Psoas muscle (tissue), 8 donors: Measurements from ENCODE around the gene PLEKHA6. TPM values are rescaled to one million over a fixed set of nuclear protein-coding genes. Genes with fewer than 3 reads are reported as not detected.

Experiments used
- ATAC-seq, 4 donors: fragments of 200-7000 bp; cut with Tn5 transposase; one replicate each; pipeline ENCODE4 v1.9.1; 2020; ENCODE audit warnings: moderate library complexity in 3 of 4, mild to moderate bottlenecking in 2 of 4
- DNase-seq, 2 donors: peaks; one replicate each; pipeline ENCODE4 v3.0.0-alpha.2; 2020
- H3K27ac ChIP-seq: fragments of 200-600 bp; one replicate; pipeline ENCODE4 v1.8.0; 2022
- H3K27me3 ChIP-seq, 3 donors: fragments of 200-600 bp in 1 of 3; one replicate each; pipeline versions ENCODE4 v1.6.1 to v1.8.0; 2013 to 2022; ENCODE audit warnings: low read length in 2 of 3, mild to moderate bottlenecking in 2 of 3, moderate library complexity in 1 of 3; ENCODE audit not compliant: insufficient read depth in 3 of 3
- H3K36me3 ChIP-seq, 2 donors: fragments of 200-600 bp in 1 of 2; one replicate each; pipeline versions ENCODE4 v1.6.1 to v1.8.0; 2013 to 2022; ENCODE audit warnings: low read depth in 1 of 2, mild to moderate bottlenecking in 1 of 2, moderate library complexity in 1 of 2; ENCODE audit not compliant: insufficient read depth in 1 of 2
- H3K4me1 ChIP-seq: fragments of 200-600 bp; one replicate; pipeline ENCODE4 v1.8.0; 2022
- H3K4me3 ChIP-seq: fragments of 200-600 bp; one replicate; pipeline ENCODE4 v1.8.0; 2022; ENCODE audit warnings: mild to moderate bottlenecking
- H3K9me3 ChIP-seq: fragments of 200-600 bp; one replicate; pipeline ENCODE4 v1.8.0; 2022
- WGBS, 3 donors: extraction: QIAGEN DNeasy Blood & Tissue Kit; methylation state at CpG; one replicate each; pipeline versions ENCODE4 v1.1.6 to v1.1.7; 2013; 5-methylcytosine and 5-hydroxymethylcytosine counted together
- intact Hi-C, 2 donors: fragments of 100-400 bp; cut with DNase I; formaldehyde crosslinking; loops; one replicate each; pipeline versions ENCODE4 v1.11.0 to v1.14.2; 2022
- polyA plus RNA-seq, 3 donors: library from polyadenylated mRNA; stranded (reverse); fragments of 200-250 nt; gene quantifications; one replicate each; pipeline ENCODE4 v1.2.3, GENCODE V29; 2013
- total RNA-seq, 4 donors: library from RNA; stranded (reverse); fragmentation: NEBNext Ultra II Directional in 2 of 4; extraction: Animal tissue kit (Norgen Biotek cat#: 25700) in 2 of 4; gene quantifications; one replicate each; pipeline versions ENCODE4 v1.2.1 to v1.2.4, GENCODE V29; 2021 to 2023
- TF ChIP-seq, protein P1 (sequence below): fragments of 200-600 bp; IDR thresholded peaks from one replicate; pipeline ENCODE4 v1.8.0; 2022; ENCODE audit warnings: antibody characterized with exemption
- donor health status: healthy with polysubstance abuse.
- donor health status: DM: no; HTN: no; CAD: no; lungs with moderate emphysema.
- donor health status: Bipolar disorder and iron deficiency.
- donor health status: healthy.
- donor health status: DM: yes; HTN: yes; CAD: no.
- donor health status: DM: no; HTN: no; CAD: no.
- donor health status: DM: no; HTN: no; CAD: no.
- donor health status: DM: yes; HTN: yes; CAD: no.

PLEKHA6 gene
- total and polyA plus RNA-seq, 7 donors: 0.92 to 7.1 (median 1.7) TPM

DNA sequence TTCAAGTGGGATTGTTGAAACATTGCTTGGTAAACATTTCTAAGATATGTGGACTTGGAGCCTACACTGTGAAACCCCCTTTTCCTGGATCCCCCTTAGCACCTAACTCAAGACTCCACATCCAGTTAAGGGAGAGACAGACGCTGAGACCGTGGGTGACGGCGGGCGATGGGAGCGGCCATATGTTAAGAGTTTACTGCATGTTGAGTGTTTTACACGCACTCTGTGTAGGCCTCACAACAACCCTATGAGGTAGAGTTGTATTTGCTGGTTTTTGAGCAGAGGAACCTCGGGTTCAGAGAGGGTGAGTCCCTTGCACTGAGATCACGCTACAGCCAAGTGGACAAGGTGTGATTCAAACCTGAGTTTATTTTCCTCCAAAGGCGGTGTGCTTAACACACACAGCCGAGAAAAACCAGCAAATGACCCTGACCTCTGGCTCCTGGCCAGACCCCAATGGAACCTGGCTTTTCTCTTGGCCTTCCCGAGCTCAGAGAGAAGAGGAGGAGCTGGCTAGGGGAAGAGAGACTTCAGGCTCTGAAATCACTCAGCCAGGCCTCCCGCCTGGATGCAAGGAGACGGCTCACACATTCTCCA, 99.0 kb downstream of the PLEKHA6 start:
- Histone ChIP-seq H3K27me3 (no peaks in the 10 kb centered on the region), H3K9me3 (no peaks in the 10 kb centered on the region), H3K36me3 (no peaks in the 10 kb centered on the region), H3K27ac (no peak overlapping the region), H3K4me1 (no peaks in the 10 kb centered on the region), H3K4me3 (no peak overlapping the region)
- intact Hi-C loops: no loop called here
- ATAC-seq: no peak
- TF ChIP-seq, protein P1, sequence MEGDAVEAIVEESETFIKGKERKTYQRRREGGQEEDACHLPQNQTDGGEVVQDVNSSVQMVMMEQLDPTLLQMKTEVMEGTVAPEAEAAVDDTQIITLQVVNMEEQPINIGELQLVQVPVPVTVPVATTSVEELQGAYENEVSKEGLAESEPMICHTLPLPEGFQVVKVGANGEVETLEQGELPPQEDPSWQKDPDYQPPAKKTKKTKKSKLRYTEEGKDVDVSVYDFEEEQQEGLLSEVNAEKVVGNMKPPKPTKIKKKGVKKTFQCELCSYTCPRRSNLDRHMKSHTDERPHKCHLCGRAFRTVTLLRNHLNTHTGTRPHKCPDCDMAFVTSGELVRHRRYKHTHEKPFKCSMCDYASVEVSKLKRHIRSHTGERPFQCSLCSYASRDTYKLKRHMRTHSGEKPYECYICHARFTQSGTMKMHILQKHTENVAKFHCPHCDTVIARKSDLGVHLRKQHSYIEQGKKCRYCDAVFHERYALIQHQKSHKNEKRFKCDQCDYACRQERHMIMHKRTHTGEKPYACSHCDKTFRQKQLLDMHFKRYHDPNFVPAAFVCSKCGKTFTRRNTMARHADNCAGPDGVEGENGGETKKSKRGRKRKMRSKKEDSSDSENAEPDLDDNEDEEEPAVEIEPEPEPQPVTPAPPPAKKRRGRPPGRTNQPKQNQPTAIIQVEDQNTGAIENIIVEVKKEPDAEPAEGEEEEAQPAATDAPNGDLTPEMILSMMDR: no peak
- 90 to 94% (median 92%) methylated on average over 13 to 14 of the region's 14 CpGs for WGBS, 3 donors
- DNase-seq: no peak

DNA sequence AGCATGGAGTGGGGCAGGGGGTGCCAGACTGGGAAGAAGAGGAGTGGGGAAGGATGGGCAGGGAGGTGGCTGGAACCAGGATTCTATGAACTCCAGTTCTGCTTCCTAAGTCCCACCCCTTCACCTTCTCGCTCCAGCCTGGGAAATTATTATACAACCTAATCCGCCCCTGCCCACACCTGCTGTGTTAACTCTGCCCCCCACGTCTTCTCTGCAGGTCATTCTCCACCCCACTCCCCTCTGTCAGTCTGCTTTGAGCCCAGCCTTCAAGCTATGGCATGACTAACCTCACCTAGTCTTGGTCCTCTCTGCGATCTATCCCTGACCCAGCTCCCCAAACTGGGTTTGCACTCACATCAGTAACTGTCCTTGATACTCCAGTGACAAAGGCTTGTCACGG, 99.9 kb downstream of the PLEKHA6 start:
- TF ChIP-seq, protein P1: no peak
- Histone ChIP-seq H3K36me3 (no peaks in the 10 kb centered on the region), H3K4me3 (no peak overlapping the region), H3K27me3 (no peaks in the 10 kb centered on the region), H3K9me3 (no peaks in the 10 kb centered on the region), H3K27ac (no peak overlapping the region), H3K4me1 (no peaks in the 10 kb centered on the region)
- intact Hi-C loops: loop anchor here (2.0 to 5.0 kb wide), 2 partner anchors 103 kb away; no protein-coding TSS in a partner anchor
- ATAC-seq: no peak
- no peak for DNase-seq
- WGBS, 3 donors: 91 to 94% (median 93%) methylated on average over 5 of the region's 5 CpGs

DNA sequence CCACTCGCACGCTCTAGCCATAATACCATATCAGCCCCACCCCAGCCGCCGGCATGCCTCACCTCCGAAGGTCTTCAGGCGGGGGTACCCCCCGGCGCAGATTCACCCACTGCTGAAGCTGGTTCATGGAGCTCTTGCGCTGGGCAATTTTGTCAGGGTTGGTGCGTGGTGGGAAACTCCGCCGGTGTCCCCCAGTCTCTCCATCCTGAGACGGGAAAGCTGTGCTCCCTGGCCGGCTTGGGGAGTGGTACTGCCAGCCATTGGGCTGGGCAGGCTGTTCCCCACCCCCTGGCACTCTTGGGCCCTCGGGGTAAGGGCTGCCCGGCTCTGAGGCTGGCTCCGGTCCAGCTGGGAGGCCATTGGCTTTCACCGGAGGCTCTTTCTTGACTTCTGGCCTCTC, 100.5 kb downstream of the PLEKHA6 start:
- DNase-seq (no peak), ATAC-seq (no peak)
- H3K27me3 ChIP-seq: no peaks in the 10 kb centered on the region
- H3K4me1 ChIP-seq: no peaks in the 10 kb centered on the region
- WGBS, 3 donors: 86 to 90% (median 88%) methylated on average over 16 to 18 of the region's 18 CpGs
- no peak overlapping the region for H3K27ac ChIP-seq
- TF ChIP-seq, protein P1: no peak
- no peak overlapping the region for H3K4me3 ChIP-seq
- H3K9me3 ChIP-seq: no peaks in the 10 kb centered on the region
- intact Hi-C loops: loop anchor here (2.0 to 5.0 kb wide), 2 partner anchors 103 to 104 kb away; no protein-coding TSS in a partner anchor
- H3K36me3 ChIP-seq: no peaks in the 10 kb centered on the region

DNA sequence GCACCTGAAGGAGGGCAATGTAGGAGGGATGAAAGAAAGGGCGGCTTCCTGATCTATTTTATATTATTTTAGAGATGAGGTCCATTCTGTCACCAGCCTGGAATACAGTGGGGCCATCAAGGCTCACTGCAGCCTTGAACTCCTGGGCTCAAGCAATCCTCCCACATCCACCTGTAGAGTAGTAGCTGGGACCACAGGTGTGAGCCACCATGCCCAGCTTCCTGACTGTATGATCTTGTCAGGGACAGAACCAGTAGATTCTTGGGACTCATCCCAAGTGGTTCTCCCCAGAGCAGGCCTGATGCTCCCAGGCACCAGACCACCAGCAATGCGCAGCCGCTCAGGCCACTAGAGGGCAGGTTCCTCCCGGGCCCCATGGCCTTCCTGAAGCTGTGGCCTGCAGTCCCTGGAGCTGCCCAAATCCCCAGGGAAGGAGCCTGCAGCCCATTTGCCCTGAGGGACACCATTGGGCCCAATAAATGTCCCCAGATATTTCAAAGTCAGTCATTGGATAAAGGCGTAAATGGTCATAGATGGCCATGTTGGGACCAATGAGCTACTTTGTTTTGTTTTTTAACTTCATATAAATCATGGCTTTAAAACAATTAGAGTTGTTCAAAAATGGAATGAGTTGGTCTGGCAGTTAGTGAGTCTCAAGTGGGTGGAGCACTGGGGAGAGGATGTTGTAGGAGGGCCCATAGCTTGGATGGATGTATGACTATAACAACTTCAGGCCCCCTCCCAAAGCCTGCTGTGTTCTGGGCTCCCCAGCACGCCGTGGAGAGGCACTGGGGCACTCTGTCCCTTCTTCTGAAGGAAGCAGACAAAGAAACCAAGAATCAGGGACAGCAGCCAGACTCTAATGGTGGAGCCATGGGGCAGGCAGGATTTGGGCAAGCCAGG, 101.3 kb downstream of the PLEKHA6 start:
- DNase-seq: peak; percentile 39 to 66
- H3K4me3 ChIP-seq: no peak overlapping the region
- peak; percentile 44 to 61 (median 52) for ATAC-seq
- TF ChIP-seq, protein P1: peak; percentile 54
- no peaks in the 10 kb centered on the region for H3K4me1 ChIP-seq
- intact Hi-C loops: loop anchor here (2.0 to 5.0 kb wide), 2 partner anchors 104 kb away; no protein-coding TSS in a partner anchor
- H3K27ac ChIP-seq: no peak overlapping the region
- 76 to 88% (median 77%) methylated on average over 7 of the region's 7 CpGs for WGBS, 3 donors
- no peaks in the 10 kb centered on the region for H3K9me3 ChIP-seq
- no peaks in the 10 kb centered on the region for H3K36me3 ChIP-seq
- H3K27me3 ChIP-seq: no peaks in the 10 kb centered on the region
